NCI-H1694 treated with DMSO at 0.1 percent for 48 hours (cell line): ENCODE data around the gene GSDME.

Source experiments
- DNase-seq: peaks from one replicate; lab custom pipeline; 2025; lab: John Stamatoyannopoulos, UW

Gene GSDME

GRCh38 chr7:24722386-24723177 lies 34.7 kb downstream of the GSDME start:
- DNase-seq: peak; percentile 45

- no peak for DNase-seq
Measured at GRCh38 chr7:24721481-24722001, 35.7 kb downstream of the GSDME start.

- DNase-seq: no peak
Measured at GRCh38 chr7:24720283-24720682, 37.0 kb downstream of the GSDME start.

- DNase-seq: no peak
Measured at GRCh38 chr7:24718977-24719491, 38.2 kb downstream of the GSDME start.

GRCh38 chr7:24718431-24718831 lies 38.8 kb downstream of the GSDME start:
- DNase-seq: no peak

GRCh38 chr7:24717694-24718320 lies 39.5 kb downstream of the GSDME start:
- no peak for DNase-seq

GRCh38 chr7:24717247-24717622 lies 40.0 kb downstream of the GSDME start:
- DNase-seq: no peak

GRCh38 chr7:24716480-24717246 lies 40.6 kb downstream of the GSDME start:
- DNase-seq: no peak

GRCh38 chr7:24715661-24716479 lies 41.4 kb downstream of the GSDME start:
- no peak for DNase-seq

- no peak for DNase-seq
Measured at GRCh38 chr7:24715171-24715570, 42.1 kb downstream of the GSDME start.

GRCh38 chr7:24714676-24715010 lies 42.6 kb downstream of the GSDME start:
- no peak for DNase-seq

- no peak for DNase-seq
Measured at GRCh38 chr7:24713850-24714675, 43.2 kb downstream of the GSDME start.

GRCh38 chr7:24713039-24713793 lies 44.0 kb downstream of the GSDME start:
- DNase-seq: no peak

GRCh38 chr7:24709585-24710360 lies 47.5 kb downstream of the GSDME start:
- DNase-seq: no peak

GRCh38 chr7:24709051-24709450 lies 48.2 kb downstream of the GSDME start:
- DNase-seq: no peak

GRCh38 chr7:24707988-24708615 lies 49.2 kb downstream of the GSDME start:
- DNase-seq: no peak

GRCh38 chr7:24706211-24707170 lies 50.8 kb downstream of the GSDME start:
- no peak for DNase-seq
